ENCODE results near the gene UCHL3.

- TF ChIP-seq CTCF (conservative IDR thresholded peaks at IDR 0.05; ENCODE audit: low read depth, low read length) = no peak
- no peak for TF ChIP-seq EZH2 (IDR thresholded peaks at IDR 0.05; ENCODE audit: borderline replicate concordance, low read depth, low read length, poor library complexity, severe bottlenecking)
Measured at GRCh38 chr13:75511051-75511625, 38.5 kb upstream of the UCHL3 start.
